ENCODE results near the gene DNAJC1. TPM values are rescaled to one million over a fixed set of nuclear protein-coding genes. Genes with fewer than 3 reads are reported as not detected.

DNAJC1 gene
- total and polyA plus RNA-seq, 11 donors: 9.5 to 68.4 (median 14.1) TPM

DNA sequence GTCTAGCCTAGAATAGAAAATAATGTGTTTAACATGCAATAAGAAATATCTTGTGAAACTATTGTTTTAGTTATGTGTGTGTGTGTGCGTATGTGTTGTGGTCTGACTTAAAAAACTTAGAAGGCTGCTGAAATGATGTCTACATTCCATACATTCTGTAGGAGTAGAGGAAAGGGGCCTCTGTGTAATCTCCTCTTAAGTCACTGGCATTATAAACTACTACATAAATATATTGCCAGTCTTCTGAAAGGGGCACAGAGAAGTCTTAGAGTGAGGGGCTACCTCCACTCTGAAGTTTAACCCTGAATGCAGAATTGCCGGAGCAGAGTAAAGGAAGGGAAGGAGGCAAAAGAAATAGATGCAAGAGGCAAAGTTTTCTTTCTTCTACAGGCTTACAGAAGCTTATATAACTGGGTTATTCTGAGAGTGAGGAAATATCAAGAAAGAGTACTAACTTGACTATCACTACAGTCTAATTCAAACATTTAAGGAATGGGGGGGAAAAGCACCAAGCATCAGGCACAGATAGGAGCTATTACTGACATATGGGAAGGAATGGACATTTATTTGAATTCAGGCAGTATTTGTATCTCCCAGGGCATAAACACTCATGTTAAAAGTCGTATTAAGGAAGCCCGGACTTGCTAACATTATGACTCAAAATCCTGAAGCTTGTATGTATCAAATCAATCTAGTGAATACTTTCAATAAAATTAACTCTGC, 75.7 kb downstream of the DNAJC1 start:
- no peak for TF ChIP-seq POLR2A (IDR thresholded peaks at IDR 0.05)
- TF ChIP-seq, protein P1, sequence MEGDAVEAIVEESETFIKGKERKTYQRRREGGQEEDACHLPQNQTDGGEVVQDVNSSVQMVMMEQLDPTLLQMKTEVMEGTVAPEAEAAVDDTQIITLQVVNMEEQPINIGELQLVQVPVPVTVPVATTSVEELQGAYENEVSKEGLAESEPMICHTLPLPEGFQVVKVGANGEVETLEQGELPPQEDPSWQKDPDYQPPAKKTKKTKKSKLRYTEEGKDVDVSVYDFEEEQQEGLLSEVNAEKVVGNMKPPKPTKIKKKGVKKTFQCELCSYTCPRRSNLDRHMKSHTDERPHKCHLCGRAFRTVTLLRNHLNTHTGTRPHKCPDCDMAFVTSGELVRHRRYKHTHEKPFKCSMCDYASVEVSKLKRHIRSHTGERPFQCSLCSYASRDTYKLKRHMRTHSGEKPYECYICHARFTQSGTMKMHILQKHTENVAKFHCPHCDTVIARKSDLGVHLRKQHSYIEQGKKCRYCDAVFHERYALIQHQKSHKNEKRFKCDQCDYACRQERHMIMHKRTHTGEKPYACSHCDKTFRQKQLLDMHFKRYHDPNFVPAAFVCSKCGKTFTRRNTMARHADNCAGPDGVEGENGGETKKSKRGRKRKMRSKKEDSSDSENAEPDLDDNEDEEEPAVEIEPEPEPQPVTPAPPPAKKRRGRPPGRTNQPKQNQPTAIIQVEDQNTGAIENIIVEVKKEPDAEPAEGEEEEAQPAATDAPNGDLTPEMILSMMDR (IDR thresholded peaks at IDR 0.05): no peak
- H3K36me3 ChIP-seq: no peaks in the 10 kb centered on the region
- H3K4me1 ChIP-seq: peaks cover 0 to 31% (median 7%) of the 10 kb centered on the region in 12 donors
- no peak for DNase-seq
- H3K9me3 ChIP-seq: no peaks in the 10 kb centered on the region
- no peaks in the 10 kb centered on the region for H3K27me3 ChIP-seq
- H3K4me3 ChIP-seq: no peak overlapping the region
- 84 to 92% (median 86%) methylated on average over 4 of the region's 4 CpGs for WGBS, 4 donors
- no peak overlapping the region for H3K27ac ChIP-seq
- ATAC-seq: no peak
- intact Hi-C loops (cut with DNase I): no loop called here

DNA sequence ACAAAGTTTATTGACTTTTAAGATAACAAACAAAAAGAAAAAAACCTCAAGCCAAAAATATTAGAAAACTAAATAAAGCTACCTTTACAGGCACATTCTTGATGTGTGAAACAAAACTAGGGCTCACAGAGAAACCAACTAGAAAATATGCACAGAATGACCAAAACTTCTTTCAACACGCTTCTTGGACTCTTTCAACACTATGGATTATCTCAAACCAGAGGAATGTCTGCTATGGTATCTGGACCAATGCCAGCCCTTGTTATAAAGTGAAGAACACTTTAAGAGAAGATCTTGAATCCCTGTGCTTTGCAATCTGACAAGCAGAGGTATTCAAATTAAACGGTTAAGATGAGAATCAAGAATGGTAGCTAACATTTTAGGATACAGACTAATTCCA, 76.6 kb downstream of the DNAJC1 start:
- peaks cover 0 to 23% (median 7%) of the 10 kb centered on the region in 12 donors for H3K4me1 ChIP-seq
- WGBS, 4 donors: 21 to 36% (median 27%) methylated on average over 2 of the region's 2 CpGs
- ATAC-seq (no peak), DNase-seq (no peak)
- no peak overlapping the region for H3K27ac ChIP-seq
- TF ChIP-seq, protein P1 (IDR thresholded peaks at IDR 0.05): no peak
- no peak for TF ChIP-seq POLR2A (IDR thresholded peaks at IDR 0.05)
- no peaks in the 10 kb centered on the region for H3K9me3 ChIP-seq
- H3K27me3 ChIP-seq: no peaks in the 10 kb centered on the region
- intact Hi-C loops (cut with DNase I): no loop called here
- no peaks in the 10 kb centered on the region for H3K36me3 ChIP-seq
- no peak overlapping the region for H3K4me3 ChIP-seq

DNA sequence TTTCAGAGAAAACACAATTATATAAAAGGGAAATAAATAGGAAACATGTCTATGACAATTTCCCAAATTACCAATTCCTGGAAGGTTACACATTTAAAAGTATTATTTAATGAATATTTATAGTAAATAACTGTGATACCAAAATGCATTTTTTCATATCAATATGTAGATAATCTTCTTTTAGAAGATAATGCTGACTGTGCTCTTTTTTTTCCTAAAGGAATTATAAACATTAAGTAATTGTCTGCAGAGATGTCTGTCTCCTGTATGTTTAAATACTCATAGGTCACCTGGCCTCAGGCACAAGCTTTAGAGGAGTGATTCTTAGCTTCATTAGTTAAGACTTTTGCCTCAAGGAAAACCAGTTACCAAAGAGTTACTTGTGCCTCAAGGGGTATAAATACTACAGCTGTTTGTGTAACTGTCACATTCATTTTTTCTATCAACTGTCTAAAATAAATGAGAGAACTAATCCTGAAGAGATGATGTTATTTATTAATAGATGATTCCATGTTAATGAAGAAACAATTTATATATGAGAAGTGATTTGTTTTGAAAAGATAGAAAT, 77.1 kb downstream of the DNAJC1 start:
- Histone ChIP-seq H3K4me3 (no peak overlapping the region), H3K9me3 (no peaks in the 10 kb centered on the region), H3K36me3 (no peaks in the 10 kb centered on the region), H3K4me1 (peaks cover 0 to 20% (median 7%) of the 10 kb centered on the region in 12 donors), H3K27ac (no peak overlapping the region), H3K27me3 (no peaks in the 10 kb centered on the region)
- ATAC-seq (no peak), DNase-seq (no peak)
- no peak for TF ChIP-seq POLR2A (IDR thresholded peaks at IDR 0.05)
- TF ChIP-seq, protein P1 (IDR thresholded peaks at IDR 0.05): no peak
- intact Hi-C loops (cut with DNase I): no loop called here

DNA sequence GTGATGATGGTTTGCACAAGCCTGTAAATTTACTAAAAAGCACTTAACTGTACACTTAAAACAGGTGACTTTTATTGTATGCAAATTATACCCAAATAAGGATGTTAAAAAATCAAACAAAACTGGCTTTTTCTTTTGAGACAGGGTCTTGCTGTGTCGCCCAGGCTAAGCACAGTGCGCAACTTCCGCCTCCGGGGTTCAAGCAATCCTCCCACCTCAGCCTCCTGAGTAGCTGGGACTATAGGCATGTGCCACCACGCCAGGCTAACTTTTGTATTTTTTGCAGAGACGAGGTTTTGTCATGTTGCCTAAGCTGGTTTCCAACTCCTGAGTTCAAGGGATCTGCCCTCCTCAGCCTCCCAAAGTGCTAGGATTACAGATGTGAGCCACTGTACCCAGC, 77.7 kb downstream of the DNAJC1 start:
- DNase-seq (no peak), ATAC-seq (no peak)
- intact Hi-C loops (cut with DNase I): no loop called here
- H3K4me3 ChIP-seq: no peak overlapping the region
- H3K9me3 ChIP-seq: no peaks in the 10 kb centered on the region
- no peak overlapping the region for H3K27ac ChIP-seq
- 93 to 97% (median 96%) methylated on average over 6 of the region's 6 CpGs for WGBS, 4 donors
- peaks cover 0 to 16% (median 7%) of the 10 kb centered on the region in 12 donors for H3K4me1 ChIP-seq
- no peaks in the 10 kb centered on the region for H3K27me3 ChIP-seq
- no peaks in the 10 kb centered on the region for H3K36me3 ChIP-seq
- TF ChIP-seq, protein P1 (IDR thresholded peaks at IDR 0.05): no peak
- no peak for TF ChIP-seq POLR2A (IDR thresholded peaks at IDR 0.05)
